Measurements from ENCODE around the gene DLX3. TPM values are rescaled to one million over a fixed set of nuclear protein-coding genes. Genes with fewer than 3 reads are reported as not detected.

DLX3 gene
- total RNA-seq, 4 donors from 2014 or later = 0.28 TPM; not detected in 3

- peaks cover 35 to 55% of the 10 kb centered on the region in 2 donors for H3K27me3 ChIP-seq
- no peaks in the 10 kb centered on the region for H3K9me3 ChIP-seq
- TF ChIP-seq CTCF (IDR thresholded peaks at IDR 0.05) (no peak), POLR2A (IDR thresholded peaks at IDR 0.05) (no peak)
- intact Hi-C loops (cut with DNase I; ENCODE audit: low total_unique reads) = no loop called here
- peaks cover 0 to 24% of the 10 kb centered on the region in 2 donors for H3K4me1 ChIP-seq
- no peak overlapping the region for H3K4me3 ChIP-seq
- no peak for DNase-seq
- H3K36me3 ChIP-seq = no peaks in the 10 kb centered on the region
- H3K27ac ChIP-seq = no peak overlapping the region
Measured at GRCh38 chr17:49972486-49973270, 22.3 kb downstream of the DLX3 start.

GRCh38 chr17:49971848-49972485 lies 23.1 kb downstream of the DLX3 start:
- Histone ChIP-seq H3K27me3 (peaks cover 35 to 62% of the 10 kb centered on the region in 2 donors), H3K27ac (no peak overlapping the region), H3K4me3 (no peak overlapping the region), H3K36me3 (no peaks in the 10 kb centered on the region), H3K9me3 (no peaks in the 10 kb centered on the region), H3K4me1 (peaks cover 0 to 24% of the 10 kb centered on the region in 2 donors)
- no peak for DNase-seq
- TF ChIP-seq POLR2A (IDR thresholded peaks at IDR 0.05) (no peak), CTCF (IDR thresholded peaks at IDR 0.05) (no peak)
- intact Hi-C loops (cut with DNase I; ENCODE audit: low total_unique reads) = no loop called here

- intact Hi-C loops (cut with DNase I; ENCODE audit: low total_unique reads) = no loop called here
- H3K27me3 ChIP-seq = peaks cover 35 to 65% of the 10 kb centered on the region in 2 donors
Measured at GRCh38 chr17:49971199-49971847, 23.7 kb downstream of the DLX3 start.

GRCh38 chr17:49970498-49970897 lies 24.5 kb downstream of the DLX3 start:
- DNase-seq = no peak
- H3K36me3 ChIP-seq = no peaks in the 10 kb centered on the region
- H3K9me3 ChIP-seq = no peaks in the 10 kb centered on the region
- H3K4me3 ChIP-seq = no peak overlapping the region
- peaks cover 0 to 24% of the 10 kb centered on the region in 2 donors for H3K4me1 ChIP-seq
- peaks cover 41 to 72% of the 10 kb centered on the region in 2 donors for H3K27me3 ChIP-seq
- TF ChIP-seq CTCF (IDR thresholded peaks at IDR 0.05) (no peak), POLR2A (IDR thresholded peaks at IDR 0.05) (no peak)
- H3K27ac ChIP-seq = no peak overlapping the region
- intact Hi-C loops (cut with DNase I; ENCODE audit: low total_unique reads) = no loop called here

More at GRCh38 chr17:49971199-49971847, 23.7 kb downstream of the DLX3 start:
- Histone ChIP-seq H3K4me3 (no peak overlapping the region), H3K4me1 (peaks cover 0 to 24% of the 10 kb centered on the region in 2 donors), H3K27ac (no peak overlapping the region), H3K36me3 (no peaks in the 10 kb centered on the region), H3K9me3 (no peaks in the 10 kb centered on the region)
- TF ChIP-seq CTCF (IDR thresholded peaks at IDR 0.05) (no peak), POLR2A (IDR thresholded peaks at IDR 0.05) (no peak)
- no peak for DNase-seq

Data from uterus (tissue), 4 donors.